ENCODE results near the gene PCNX2.

PCNX2 gene

DNA sequence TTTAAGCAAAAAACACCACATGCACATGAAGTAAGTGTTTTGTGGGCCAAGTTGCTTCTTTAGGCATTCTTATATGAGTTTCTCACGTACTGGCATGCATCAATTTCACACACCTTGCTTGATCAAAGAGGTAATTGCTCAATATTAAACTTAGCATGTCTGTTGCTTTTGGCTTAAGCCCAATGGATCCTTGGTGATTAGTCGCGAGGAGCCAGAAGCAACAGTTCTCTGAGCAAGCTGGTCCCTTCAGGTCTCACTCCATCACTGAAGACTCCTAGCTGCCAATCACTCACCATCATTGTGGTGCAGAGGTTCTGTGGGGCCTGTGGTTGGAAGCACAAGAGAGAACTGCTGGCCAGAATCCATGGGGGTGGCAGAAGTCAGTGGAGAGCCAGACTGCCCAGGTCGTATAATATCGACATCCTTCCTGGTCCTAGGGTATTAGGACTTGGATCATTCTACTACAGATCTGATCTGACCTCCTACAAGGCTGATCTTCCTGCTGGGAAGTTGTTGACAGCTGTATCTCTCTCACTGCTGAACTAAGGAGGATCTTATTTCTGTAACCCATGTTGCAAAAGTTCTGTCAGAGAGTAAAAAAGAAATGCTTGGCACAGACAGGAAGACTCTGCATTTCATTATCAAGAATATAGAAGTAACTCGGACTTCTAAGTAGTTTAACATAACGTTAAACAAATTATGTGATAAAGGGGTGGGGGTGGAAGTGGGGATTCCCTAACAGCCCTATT is 204.6 kb downstream of the PCNX2 start:
- TF ChIP-seq, protein P1, sequence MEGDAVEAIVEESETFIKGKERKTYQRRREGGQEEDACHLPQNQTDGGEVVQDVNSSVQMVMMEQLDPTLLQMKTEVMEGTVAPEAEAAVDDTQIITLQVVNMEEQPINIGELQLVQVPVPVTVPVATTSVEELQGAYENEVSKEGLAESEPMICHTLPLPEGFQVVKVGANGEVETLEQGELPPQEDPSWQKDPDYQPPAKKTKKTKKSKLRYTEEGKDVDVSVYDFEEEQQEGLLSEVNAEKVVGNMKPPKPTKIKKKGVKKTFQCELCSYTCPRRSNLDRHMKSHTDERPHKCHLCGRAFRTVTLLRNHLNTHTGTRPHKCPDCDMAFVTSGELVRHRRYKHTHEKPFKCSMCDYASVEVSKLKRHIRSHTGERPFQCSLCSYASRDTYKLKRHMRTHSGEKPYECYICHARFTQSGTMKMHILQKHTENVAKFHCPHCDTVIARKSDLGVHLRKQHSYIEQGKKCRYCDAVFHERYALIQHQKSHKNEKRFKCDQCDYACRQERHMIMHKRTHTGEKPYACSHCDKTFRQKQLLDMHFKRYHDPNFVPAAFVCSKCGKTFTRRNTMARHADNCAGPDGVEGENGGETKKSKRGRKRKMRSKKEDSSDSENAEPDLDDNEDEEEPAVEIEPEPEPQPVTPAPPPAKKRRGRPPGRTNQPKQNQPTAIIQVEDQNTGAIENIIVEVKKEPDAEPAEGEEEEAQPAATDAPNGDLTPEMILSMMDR (IDR thresholded peaks at IDR 0.05; ENCODE audit: low read depth, low read length): no peak
- no peak overlapping the region for H3K4me3 ChIP-seq (ENCODE audit: low read depth, low read length)

DNA sequence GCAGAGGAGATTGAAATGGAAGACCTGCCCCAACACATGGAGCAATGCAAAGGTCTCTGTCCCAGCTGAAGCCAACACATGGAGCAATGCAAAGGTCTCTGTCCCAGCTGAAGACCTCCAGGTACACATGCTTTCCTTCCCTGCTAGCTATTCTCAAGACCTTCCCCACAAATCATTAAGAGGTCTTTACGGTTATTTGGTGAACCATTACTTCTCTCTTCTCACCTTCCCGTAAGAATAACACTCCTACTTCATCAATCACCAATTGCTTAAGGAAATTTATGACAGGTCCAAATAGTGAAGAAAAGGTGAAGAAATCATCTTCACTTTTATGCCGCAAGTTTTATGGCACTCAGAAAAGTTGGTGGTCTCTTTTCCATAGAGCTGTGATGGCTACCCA is 206.3 kb downstream of the PCNX2 start:
- no peak overlapping the region for H3K4me3 ChIP-seq (ENCODE audit: low read depth, low read length)
- TF ChIP-seq, protein P1 (IDR thresholded peaks at IDR 0.05; ENCODE audit: low read depth, low read length): no peak

DNA sequence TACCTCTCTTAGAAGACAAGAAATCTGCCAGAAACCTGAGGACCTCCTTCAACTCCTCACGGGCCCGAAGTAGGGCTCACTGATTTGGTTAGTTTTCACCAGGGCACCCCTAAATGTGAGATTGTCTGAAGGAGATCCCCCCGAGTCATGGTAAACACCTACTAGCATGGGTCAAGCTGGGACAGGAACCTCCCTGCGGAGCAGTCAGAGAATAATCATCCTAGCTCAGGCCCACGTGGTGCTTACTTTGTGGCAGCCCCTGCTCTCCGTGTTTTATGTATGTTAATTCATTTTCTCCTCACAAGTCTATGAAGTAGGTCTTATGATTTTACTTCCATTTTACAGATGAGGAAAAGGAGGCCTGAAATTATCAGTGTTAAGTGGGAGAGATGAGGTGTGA is 206.9 kb downstream of the PCNX2 start:
- TF ChIP-seq, protein P1 (IDR thresholded peaks at IDR 0.05; ENCODE audit: low read depth, low read length): no peak
- no peak overlapping the region for H3K4me3 ChIP-seq (ENCODE audit: low read depth, low read length)

DNA sequence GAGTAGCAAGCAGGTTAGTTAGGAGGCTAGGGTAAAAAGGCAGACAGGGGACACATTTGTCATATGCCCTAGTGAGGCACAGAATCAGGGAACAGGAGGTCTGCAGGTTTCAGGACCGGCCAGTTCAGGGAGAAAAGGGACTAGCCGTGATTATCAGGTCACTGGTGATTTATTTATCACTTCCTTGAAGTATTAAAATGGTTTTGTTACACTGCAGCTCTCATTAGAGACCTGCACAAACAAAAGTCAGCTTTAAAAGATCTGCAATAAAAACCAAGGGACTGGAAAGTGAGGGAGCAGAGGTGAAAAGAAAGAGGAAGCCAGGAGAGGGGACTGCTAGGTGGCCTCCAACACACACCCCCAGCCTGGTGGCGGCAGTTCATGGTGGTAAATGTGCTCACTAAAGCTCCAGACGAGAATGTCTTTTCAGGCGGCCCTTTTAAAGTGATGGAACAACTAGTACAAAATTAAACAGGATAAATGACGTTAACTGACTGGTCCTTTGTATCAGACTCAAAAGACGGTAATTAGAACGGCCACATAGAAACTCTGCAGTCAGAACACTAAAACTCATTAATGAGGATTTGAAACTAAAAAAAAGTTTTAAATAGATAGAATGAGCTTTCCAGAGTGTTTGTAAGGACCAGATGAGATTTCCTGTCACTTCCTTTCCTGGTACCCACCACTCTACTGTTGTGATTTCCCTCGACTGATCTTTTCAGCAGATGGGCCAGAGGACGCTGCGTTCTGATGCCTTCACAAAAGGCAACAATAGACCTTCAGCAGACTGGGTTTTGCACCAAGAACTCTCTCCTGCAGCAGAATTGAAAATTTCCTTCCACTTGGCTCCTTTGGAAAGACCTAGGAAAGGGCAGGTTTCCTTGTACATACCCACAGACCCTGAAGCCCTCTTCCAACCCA is 208.3 kb downstream of the PCNX2 start:
- no peak overlapping the region for H3K4me3 ChIP-seq (ENCODE audit: low read depth, low read length)
- TF ChIP-seq, protein P1 (IDR thresholded peaks at IDR 0.05; ENCODE audit: low read depth, low read length): no peak

DNA sequence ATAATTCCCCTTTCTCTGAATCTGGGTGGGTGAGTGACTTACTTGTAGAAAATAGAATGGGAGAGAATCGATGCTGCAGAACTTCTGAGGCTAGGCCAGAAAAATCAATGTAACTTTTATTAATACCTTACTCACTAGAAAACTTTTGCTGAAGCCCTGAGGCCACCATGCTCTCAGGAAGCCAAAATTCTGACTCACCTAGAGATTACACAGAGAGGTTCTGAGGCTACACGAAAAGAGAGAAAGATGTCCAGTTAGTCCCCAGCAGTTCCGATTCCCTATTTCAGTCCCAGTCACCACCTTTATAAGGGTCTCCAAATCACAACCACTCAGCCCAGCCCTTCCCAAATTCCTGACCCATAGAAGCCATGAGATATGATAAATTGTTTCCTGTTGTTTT is 210.0 kb downstream of the PCNX2 start:
- TF ChIP-seq, protein P1 (IDR thresholded peaks at IDR 0.05; ENCODE audit: low read depth, low read length): no peak
- H3K4me3 ChIP-seq (ENCODE audit: low read depth, low read length): no peak overlapping the region

DNA sequence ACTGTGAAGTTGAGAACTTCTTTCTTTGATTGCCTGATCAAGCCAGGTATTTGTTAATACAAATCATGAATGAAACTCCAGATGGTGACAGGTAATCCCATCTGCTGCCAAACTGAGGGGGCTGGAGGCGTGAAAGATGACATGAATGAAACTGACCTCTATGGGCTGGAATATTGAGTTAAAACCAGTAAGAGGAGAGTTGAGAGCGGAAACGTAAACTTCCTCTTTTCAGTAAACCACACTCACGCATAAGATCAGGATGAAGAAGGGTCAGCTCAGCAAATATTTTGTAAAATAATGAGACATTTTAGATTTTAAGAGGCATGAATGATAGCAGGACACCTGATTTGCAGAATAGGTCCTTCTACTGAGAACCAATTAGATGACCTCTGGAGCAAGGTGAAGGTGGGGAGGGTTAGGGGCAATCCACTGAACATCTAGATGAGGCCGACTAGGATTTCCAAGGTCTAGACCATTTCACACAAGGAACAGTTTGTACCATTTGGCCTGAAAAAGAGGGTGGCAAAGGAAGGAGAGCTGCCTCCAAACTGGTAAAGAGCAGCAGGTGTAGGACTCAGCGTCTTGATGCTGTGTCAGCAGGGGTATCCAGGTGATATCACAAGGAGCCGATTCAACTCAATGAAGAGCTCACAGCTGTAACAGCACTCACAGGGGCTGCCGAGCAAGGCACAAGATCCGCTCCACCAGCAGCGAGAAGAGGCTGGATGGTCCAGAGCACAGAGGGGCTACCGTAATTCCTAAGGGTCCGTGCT is 212.6 kb downstream of the PCNX2 start:
- TF ChIP-seq, protein P1 (IDR thresholded peaks at IDR 0.05; ENCODE audit: low read depth, low read length): no peak
- no peak overlapping the region for H3K4me3 ChIP-seq (ENCODE audit: low read depth, low read length)
